Body of pancreas (tissue), 4 donors: ENCODE results near the gene C11orf68. TPM values are rescaled to one million over a fixed set of nuclear protein-coding genes. Genes with fewer than 3 reads are reported as not detected.
"Not testable (repeated sequence)": the region's sequence is repeated elsewhere in the genome, so short reads cannot be mapped to it uniquely, and the experiment has no call there.

ENCODE experiments used
- ATAC-seq: fragments of 150-250 bp; one replicate; pipeline ENCODE4 v1.9.1; 2016
- DNase-seq, 4 donors: peaks; one replicate each; pipeline ENCODE4 v3.0.0-alpha.2; 2019
- H3K27ac ChIP-seq, 4 donors: fragments of 200-600 bp; sonication (generic); 1 replicate in 3 of 4; 2 replicates in 1 of 4; pipeline versions ENCODE4 v1.5.1 to v1.6.1; 2016 to 2019; ENCODE audit warnings: mild to moderate bottlenecking in 1 of 4, mixed read lengths in 1 of 4, moderate library complexity in 1 of 4
- H3K27me3 ChIP-seq, 2 donors: fragments of 200-600 bp; sonication (generic); one replicate each; pipeline ENCODE4 v1.6.0; 2016; ENCODE audit warnings: mild to moderate bottlenecking in 1 of 2
- H3K36me3 ChIP-seq, 2 donors: fragments of 200-600 bp; sonication (generic); replicated peaks in 1 of 2; 2 replicates each; pipeline ENCODE4 v1.5.1; 2016; ENCODE audit warnings: low read depth in 2 of 2; ENCODE audit not compliant: insufficient read depth in 1 of 2
- H3K4me1 ChIP-seq: fragments of 200-600 bp; sonication (generic); one replicate; pipeline ENCODE4 v1.6.0; 2016
- H3K4me3 ChIP-seq, 2 donors: fragments of 200-600 bp; sonication (generic); 1 replicate in 1 of 2; 2 replicates in 1 of 2; pipeline ENCODE4 v1.5.1; 2016 to 2019
- H3K9me3 ChIP-seq, 3 donors: fragments of 200-600 bp; sonication (generic); 1 replicate in 2 of 3; 2 replicates in 1 of 3; pipeline ENCODE4 v1.5.1; 2016
- POLR2A ChIP-seq, 3 donors: fragments of 450-650 bp; IDR thresholded peaks; one replicate each; pipeline ENCODE4 v1.6.1; 2016; ENCODE audit warnings: antibody characterized with exemption in 3 of 3, mild to moderate bottlenecking in 2 of 3
- WGBS, 2 donors: methylation state at CpG; one replicate each; pipeline ENCODE4 v1.1.5; 2017; 5-methylcytosine and 5-hydroxymethylcytosine counted together
- intact Hi-C: fragments of 100-400 bp; cut with DNase I; formaldehyde crosslinking; loops from one replicate; pipeline ENCODE4 v1.15.1; 2023
- total RNA-seq, 2 donors: library from RNA; depleted of rRNA; stranded (reverse); fragments of >200 nt; gene quantifications; one replicate each; pipeline ENCODE4 v1.1.0, GENCODE V29; 2016
- TF ChIP-seq, protein P1 (sequence below), 7 experiments: fragments of 450-650 bp in 4 of 7; fragments of 200-600 bp in 3 of 7; sonication (generic) in 3 of 7; IDR thresholded peaks; one replicate each; pipeline ENCODE4 v1.5.1; 2016 to 2019; ENCODE audit warnings: antibody characterized with exemption in 7 of 7

C11orf68 gene
- total RNA-seq, 2 donors from 2014 or later, result 10.4 to 17.8 TPM

DNA sequence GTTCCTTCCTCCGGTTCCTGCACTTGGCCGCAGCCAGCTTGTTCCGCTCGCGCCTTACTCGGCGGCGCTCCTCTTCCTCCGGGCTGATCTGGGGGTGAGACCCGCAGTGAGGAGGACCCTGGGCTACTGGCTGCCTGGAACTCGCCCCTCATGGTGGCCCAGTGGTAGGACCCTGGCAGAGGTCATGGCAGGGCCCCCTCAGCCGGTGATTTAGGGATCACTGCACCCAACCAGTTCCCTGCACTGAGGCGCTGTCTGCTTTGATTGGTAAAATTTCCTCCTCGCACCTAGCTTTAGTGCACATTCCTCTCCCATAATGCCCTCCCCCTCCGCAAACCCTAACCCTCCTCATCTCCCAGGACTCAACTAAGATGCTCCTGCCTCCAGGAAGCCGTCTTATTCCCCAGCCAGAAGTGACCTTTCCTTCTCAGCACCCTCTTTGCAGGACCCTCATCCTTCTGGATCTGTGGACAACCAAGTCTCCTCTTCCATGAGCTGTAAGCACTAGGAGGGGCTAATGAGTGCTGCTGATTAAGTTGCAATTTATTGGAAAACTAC lies 24.7 kb downstream of the C11orf68 start:
- 73 to 89% methylated on average over 7 to 16 of the region's 16 CpGs for WGBS, 2 donors
- intact Hi-C loops, result no loop called here
- Histone ChIP-seq H3K27me3 (peaks cover 0 to 1% of the 10 kb centered on the region in 2 donors), H3K36me3 (no peaks in the 10 kb centered on the region), H3K4me1 (peaks cover 32% of the 10 kb centered on the region), H3K4me3 (no peak overlapping the region), H3K9me3 (no peaks in the 10 kb centered on the region), H3K27ac (peak overlapping the region in 2 of 4 donors; percentile 39 to 55)
- TF ChIP-seq POLR2A (IDR thresholded peaks at IDR 0.05), result peak in 1 of 3 donors; percentile 18
- TF ChIP-seq, protein P1, sequence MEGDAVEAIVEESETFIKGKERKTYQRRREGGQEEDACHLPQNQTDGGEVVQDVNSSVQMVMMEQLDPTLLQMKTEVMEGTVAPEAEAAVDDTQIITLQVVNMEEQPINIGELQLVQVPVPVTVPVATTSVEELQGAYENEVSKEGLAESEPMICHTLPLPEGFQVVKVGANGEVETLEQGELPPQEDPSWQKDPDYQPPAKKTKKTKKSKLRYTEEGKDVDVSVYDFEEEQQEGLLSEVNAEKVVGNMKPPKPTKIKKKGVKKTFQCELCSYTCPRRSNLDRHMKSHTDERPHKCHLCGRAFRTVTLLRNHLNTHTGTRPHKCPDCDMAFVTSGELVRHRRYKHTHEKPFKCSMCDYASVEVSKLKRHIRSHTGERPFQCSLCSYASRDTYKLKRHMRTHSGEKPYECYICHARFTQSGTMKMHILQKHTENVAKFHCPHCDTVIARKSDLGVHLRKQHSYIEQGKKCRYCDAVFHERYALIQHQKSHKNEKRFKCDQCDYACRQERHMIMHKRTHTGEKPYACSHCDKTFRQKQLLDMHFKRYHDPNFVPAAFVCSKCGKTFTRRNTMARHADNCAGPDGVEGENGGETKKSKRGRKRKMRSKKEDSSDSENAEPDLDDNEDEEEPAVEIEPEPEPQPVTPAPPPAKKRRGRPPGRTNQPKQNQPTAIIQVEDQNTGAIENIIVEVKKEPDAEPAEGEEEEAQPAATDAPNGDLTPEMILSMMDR (IDR thresholded peaks at IDR 0.05), result no peak
- DNase-seq, result no peak
- no peak for ATAC-seq

GRCh38 chr11:65892661-65893317 lies 26.1 kb downstream of the C11orf68 start:
- H3K4me3 ChIP-seq, result no peak overlapping the region
- ATAC-seq (no peak), DNase-seq (no peak)
- peaks cover 36% of the 10 kb centered on the region for H3K4me1 ChIP-seq
- no peaks in the 10 kb centered on the region for H3K27me3 ChIP-seq
- intact Hi-C loops, result no loop called here
- 78 to 84% methylated on average over 9 to 10 of the region's 10 CpGs for WGBS, 2 donors
- peak overlapping the region in 2 of 4 donors; percentile 24 to 85 for H3K27ac ChIP-seq
- no peak for TF ChIP-seq POLR2A (IDR thresholded peaks at IDR 0.05)
- TF ChIP-seq, protein P1 (IDR thresholded peaks at IDR 0.05), result no peak
- H3K36me3 ChIP-seq, result no peaks in the 10 kb centered on the region
- no peaks in the 10 kb centered on the region for H3K9me3 ChIP-seq

DNA sequence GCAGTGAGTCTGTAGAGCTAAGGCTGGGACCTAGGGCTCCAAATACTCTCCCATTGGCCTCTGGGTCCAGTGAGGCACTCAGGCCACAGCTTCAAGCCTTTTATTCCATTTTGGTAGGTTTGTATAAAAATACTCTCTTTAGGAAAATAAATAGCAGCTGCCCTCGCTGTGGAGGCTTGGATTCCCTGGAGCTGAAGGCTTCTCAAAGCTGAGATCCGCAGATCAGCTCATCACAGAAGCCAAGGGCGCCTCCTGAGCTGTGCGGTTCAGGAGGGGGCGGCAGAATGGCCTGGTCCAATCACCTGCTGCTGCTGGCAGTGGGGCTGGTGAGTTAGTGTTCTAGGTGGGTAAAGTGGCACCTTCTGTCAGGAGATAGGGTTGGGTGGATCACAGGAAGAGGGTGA lies 26.7 kb downstream of the C11orf68 start:
- H3K27me3 ChIP-seq, intact Hi-C loops, H3K36me3 ChIP-seq, H3K9me3 ChIP-seq, H3K4me3 ChIP-seq, DNase-seq, ATAC-seq: not testable (repeated sequence)
- WGBS, 2 donors, result 84% methylated on average over 5 of the region's 5 CpGs; no CpG with 5 or more reads in 1 of the 2 donors
- peak overlapping the region in 3 of 4 donors; percentile 0 to 85 (median 24) for H3K27ac ChIP-seq
- peaks cover 43% of the 10 kb centered on the region for H3K4me1 ChIP-seq

DNA sequence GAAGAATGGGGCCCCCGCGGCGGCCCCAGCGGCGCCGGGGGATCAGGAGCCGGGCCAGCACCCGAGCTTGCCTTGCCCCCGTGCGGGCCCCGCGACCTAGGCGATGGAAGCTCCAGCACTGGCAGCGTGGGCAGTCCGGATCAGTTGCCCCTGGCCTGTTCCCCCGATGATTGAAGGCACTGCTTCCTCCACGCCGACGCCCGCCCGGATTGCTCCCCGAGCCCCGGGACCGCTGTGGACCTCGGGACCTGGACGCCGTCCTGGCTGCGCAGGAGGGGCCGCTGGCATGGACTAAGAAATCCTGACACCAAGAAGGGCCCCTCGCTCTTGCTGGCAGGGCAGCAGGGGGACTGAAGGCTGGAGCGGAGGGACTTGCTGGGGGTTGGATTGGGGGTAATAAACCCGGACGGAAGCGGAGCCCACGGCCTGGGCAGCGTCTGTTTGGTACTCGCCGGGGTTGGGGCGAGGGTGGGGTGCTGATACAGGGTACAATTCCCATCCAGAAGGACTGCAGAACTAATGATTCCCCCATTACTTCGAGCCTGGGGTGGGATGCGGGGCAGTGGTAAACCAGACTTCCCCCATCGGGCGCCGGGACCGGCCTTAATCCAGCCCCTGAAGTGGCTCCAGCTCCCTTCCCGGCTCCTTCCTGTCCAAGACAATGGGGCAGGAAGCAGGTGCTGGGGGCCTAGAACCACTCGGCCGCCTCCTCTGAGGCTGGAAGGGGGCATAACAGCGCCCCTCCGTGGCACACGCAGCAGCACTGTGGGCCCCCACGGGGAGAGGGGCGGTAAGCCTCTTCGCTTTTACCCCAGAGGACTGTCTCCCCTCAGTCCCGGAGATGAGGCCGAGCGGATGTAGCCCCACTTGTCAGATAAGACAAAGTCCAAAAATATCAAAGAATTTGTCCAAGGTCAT lies 27.4 kb downstream of the C11orf68 start:
- WGBS, 2 donors, result 18 to 45% methylated on average over 13 to 55 of the region's 57 CpGs
- ATAC-seq (no peak), DNase-seq (no peak)
- Histone ChIP-seq H3K36me3 (no peaks in the 10 kb centered on the region), H3K27ac (peak overlapping the region; percentile 0 to 91 (median 87)), H3K9me3 (no peaks in the 10 kb centered on the region), H3K4me1 (peaks cover 46% of the 10 kb centered on the region), H3K4me3 (peak overlapping the region; percentile 3 to 58), H3K27me3 (no peaks in the 10 kb centered on the region)
- peak in 2 of 3 donors; percentile 16 to 23 for TF ChIP-seq POLR2A (IDR thresholded peaks at IDR 0.05)
- TF ChIP-seq, protein P1 (IDR thresholded peaks at IDR 0.05), result no peak
- intact Hi-C loops, result no loop called here
